Upper lobe of left lung (tissue), 4 donors: ENCODE measurements around the gene NOTCH4.
"Not testable (repeated sequence)": the region's sequence is repeated elsewhere in the genome, so short reads cannot be mapped to it uniquely, and the experiment has no call there.

ENCODE experiments used
- CTCF ChIP-seq, 6 experiments: fragments of 450-650 bp in 4 of 6; fragments of 200-600 bp in 2 of 6; sonication (generic) in 2 of 6; IDR thresholded peaks; one replicate each; pipeline ENCODE4 v1.5.1; 2016 to 2019; ENCODE audit warnings: antibody characterized with exemption in 6 of 6
- EP300 ChIP-seq, 4 donors: sonication (generic); formaldehyde crosslinking; IDR thresholded peaks; one replicate each; pipeline ENCODE4 v1.5.1; 2017; ENCODE audit warnings: antibody characterized with exemption in 4 of 4, control low read depth in 2 of 4
- POLR2A ChIP-seq, 4 donors: fragments of 450-650 bp; IDR thresholded peaks; one replicate each; pipeline ENCODE4 v1.5.1; 2016 to 2017; ENCODE audit warnings: antibody characterized with exemption in 4 of 4, mild to moderate bottlenecking in 2 of 4
- POLR2AphosphoS5 ChIP-seq, 2 donors: sonication (generic); formaldehyde crosslinking; IDR thresholded peaks; one replicate each; pipeline ENCODE4 v1.5.1; 2017; ENCODE audit warnings: antibody characterized with exemption in 2 of 2

GRCh38 chr6:32193096-32193495 lies 30.8 kb downstream of the NOTCH4 start:
- not testable (repeated sequence) for TF ChIP-seq CTCF, POLR2A, EP300, POLR2AphosphoS5 (IDR thresholded peaks at IDR 0.05)
